H1 (cell line): ENCODE measurements around the gene SHISA9. TPM values are rescaled to one million over a fixed set of nuclear protein-coding genes. Genes with fewer than 3 reads are reported as not detected.

Experiments
- JUN ChIP-seq: IDR thresholded peaks from 2 replicates; pipeline ENCODE4 v1.6.1; 2011; ENCODE audit warnings: low read depth, mild to moderate bottlenecking, improper control_type of control experiment, low read length
- MAX ChIP-seq: IDR thresholded peaks from 2 replicates; pipeline ENCODE4 v1.6.1; 2012; ENCODE audit warnings: inconsistent platforms
- SP2 ChIP-seq: IDR thresholded peaks from 2 replicates; pipeline ENCODE4 v1.6.1; 2012; ENCODE audit warnings: mild to moderate bottlenecking, low read length, inconsistent platforms
- polyA plus RNA-seq, 7 experiments: library from polyadenylated mRNA; depleted of rRNA in 3 of 7; stranded (reverse) in 5 of 7; unstranded in 2 of 7; fragments of >200 nt in 5 of 7; fragments of 200-250 nt in 2 of 7; gene quantifications; 1 replicate in 5 of 7; 2 replicates in 1 of 7; 4 replicates in 1 of 7; pipeline versions ENCODE4 v1.2.1 to v1.2.3, GENCODE V29; 2011 to 2013; ENCODE audit warnings: missing spikeins in 2 of 7, mixed read lengths in 2 of 7
- total RNA-seq: library from RNA; stranded (reverse); fragmentation: NEBNext Ultra II Directional; extraction: Animal tissue kit (Norgen Biotek cat#: 25700); gene quantifications from 2 replicates; pipeline ENCODE4 v1.2.1, GENCODE V29; 2021
- TF ChIP-seq, protein P1 (sequence below): fragments of 300-600 bp; sonication (generic); IDR thresholded peaks from 2 replicates; pipeline ENCODE4 v1.7.1; 2012; ENCODE audit warnings: low read length, moderate library complexity, mild to moderate bottlenecking, inconsistent platforms; ENCODE audit not compliant: insufficient replicate concordance
- TF ChIP-seq, protein P2 (sequence below), 3 experiments: IDR thresholded peaks; 1 replicate in 2 of 3; 2 replicates in 1 of 3; pipeline versions ENCODE4 v1.5.1 to v1.6.1; 2011; ENCODE audit warnings: low read length in 3 of 3, mild to moderate bottlenecking in 3 of 3, inconsistent platforms in 2 of 3, low read depth in 1 of 3, moderate library complexity in 1 of 3; ENCODE audit not compliant: insufficient read depth in 1 of 3; ENCODE audit errors: control extremely low read depth in 1 of 3

The SHISA9 gene
- total and polyA plus RNA-seq, 2 of the 8 experiments (the other 6 are each of a cell fraction or from before 2014, with no cell fraction given) = 25.6 to 39.8 TPM

- TF ChIP-seq, protein P1, sequence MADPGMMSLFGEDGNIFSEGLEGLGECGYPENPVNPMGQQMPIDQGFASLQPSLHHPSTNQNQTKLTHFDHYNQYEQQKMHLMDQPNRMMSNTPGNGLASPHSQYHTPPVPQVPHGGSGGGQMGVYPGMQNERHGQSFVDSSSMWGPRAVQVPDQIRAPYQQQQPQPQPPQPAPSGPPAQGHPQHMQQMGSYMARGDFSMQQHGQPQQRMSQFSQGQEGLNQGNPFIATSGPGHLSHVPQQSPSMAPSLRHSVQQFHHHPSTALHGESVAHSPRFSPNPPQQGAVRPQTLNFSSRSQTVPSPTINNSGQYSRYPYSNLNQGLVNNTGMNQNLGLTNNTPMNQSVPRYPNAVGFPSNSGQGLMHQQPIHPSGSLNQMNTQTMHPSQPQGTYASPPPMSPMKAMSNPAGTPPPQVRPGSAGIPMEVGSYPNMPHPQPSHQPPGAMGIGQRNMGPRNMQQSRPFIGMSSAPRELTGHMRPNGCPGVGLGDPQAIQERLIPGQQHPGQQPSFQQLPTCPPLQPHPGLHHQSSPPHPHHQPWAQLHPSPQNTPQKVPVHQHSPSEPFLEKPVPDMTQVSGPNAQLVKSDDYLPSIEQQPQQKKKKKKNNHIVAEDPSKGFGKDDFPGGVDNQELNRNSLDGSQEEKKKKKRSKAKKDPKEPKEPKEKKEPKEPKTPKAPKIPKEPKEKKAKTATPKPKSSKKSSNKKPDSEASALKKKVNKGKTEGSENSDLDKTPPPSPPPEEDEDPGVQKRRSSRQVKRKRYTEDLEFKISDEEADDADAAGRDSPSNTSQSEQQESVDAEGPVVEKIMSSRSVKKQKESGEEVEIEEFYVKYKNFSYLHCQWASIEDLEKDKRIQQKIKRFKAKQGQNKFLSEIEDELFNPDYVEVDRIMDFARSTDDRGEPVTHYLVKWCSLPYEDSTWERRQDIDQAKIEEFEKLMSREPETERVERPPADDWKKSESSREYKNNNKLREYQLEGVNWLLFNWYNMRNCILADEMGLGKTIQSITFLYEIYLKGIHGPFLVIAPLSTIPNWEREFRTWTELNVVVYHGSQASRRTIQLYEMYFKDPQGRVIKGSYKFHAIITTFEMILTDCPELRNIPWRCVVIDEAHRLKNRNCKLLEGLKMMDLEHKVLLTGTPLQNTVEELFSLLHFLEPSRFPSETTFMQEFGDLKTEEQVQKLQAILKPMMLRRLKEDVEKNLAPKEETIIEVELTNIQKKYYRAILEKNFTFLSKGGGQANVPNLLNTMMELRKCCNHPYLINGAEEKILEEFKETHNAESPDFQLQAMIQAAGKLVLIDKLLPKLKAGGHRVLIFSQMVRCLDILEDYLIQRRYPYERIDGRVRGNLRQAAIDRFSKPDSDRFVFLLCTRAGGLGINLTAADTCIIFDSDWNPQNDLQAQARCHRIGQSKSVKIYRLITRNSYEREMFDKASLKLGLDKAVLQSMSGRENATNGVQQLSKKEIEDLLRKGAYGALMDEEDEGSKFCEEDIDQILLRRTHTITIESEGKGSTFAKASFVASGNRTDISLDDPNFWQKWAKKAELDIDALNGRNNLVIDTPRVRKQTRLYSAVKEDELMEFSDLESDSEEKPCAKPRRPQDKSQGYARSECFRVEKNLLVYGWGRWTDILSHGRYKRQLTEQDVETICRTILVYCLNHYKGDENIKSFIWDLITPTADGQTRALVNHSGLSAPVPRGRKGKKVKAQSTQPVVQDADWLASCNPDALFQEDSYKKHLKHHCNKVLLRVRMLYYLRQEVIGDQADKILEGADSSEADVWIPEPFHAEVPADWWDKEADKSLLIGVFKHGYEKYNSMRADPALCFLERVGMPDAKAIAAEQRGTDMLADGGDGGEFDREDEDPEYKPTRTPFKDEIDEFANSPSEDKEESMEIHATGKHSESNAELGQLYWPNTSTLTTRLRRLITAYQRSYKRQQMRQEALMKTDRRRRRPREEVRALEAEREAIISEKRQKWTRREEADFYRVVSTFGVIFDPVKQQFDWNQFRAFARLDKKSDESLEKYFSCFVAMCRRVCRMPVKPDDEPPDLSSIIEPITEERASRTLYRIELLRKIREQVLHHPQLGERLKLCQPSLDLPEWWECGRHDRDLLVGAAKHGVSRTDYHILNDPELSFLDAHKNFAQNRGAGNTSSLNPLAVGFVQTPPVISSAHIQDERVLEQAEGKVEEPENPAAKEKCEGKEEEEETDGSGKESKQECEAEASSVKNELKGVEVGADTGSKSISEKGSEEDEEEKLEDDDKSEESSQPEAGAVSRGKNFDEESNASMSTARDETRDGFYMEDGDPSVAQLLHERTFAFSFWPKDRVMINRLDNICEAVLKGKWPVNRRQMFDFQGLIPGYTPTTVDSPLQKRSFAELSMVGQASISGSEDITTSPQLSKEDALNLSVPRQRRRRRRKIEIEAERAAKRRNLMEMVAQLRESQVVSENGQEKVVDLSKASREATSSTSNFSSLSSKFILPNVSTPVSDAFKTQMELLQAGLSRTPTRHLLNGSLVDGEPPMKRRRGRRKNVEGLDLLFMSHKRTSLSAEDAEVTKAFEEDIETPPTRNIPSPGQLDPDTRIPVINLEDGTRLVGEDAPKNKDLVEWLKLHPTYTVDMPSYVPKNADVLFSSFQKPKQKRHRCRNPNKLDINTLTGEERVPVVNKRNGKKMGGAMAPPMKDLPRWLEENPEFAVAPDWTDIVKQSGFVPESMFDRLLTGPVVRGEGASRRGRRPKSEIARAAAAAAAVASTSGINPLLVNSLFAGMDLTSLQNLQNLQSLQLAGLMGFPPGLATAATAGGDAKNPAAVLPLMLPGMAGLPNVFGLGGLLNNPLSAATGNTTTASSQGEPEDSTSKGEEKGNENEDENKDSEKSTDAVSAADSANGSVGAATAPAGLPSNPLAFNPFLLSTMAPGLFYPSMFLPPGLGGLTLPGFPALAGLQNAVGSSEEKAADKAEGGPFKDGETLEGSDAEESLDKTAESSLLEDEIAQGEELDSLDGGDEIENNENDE = no peak
- TF ChIP-seq JUN = no peak
- TF ChIP-seq, protein P2, sequence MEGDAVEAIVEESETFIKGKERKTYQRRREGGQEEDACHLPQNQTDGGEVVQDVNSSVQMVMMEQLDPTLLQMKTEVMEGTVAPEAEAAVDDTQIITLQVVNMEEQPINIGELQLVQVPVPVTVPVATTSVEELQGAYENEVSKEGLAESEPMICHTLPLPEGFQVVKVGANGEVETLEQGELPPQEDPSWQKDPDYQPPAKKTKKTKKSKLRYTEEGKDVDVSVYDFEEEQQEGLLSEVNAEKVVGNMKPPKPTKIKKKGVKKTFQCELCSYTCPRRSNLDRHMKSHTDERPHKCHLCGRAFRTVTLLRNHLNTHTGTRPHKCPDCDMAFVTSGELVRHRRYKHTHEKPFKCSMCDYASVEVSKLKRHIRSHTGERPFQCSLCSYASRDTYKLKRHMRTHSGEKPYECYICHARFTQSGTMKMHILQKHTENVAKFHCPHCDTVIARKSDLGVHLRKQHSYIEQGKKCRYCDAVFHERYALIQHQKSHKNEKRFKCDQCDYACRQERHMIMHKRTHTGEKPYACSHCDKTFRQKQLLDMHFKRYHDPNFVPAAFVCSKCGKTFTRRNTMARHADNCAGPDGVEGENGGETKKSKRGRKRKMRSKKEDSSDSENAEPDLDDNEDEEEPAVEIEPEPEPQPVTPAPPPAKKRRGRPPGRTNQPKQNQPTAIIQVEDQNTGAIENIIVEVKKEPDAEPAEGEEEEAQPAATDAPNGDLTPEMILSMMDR (IDR thresholded peaks at IDR 0.05; ENCODE audit: control extremely low read depth in 1 of 3, insufficient read depth in 1 of 3, low read depth in 1 of 3, low read length in 3 of 3) = no peak
- no peak for TF ChIP-seq SP2
- TF ChIP-seq MAX = no peak
- TF ChIP-seq, all 59 proteins: peak for 0
These were observed 199.6 kb downstream of the SHISA9 start (continued) for GRCh38 chr16:13100970-13101369.
